Measurements from ENCODE around the gene CHEK2.

GRCh38 chr22:28648792-28649191 lies 92.8 kb downstream of the CHEK2 start:
- TF ChIP-seq, protein P1, sequence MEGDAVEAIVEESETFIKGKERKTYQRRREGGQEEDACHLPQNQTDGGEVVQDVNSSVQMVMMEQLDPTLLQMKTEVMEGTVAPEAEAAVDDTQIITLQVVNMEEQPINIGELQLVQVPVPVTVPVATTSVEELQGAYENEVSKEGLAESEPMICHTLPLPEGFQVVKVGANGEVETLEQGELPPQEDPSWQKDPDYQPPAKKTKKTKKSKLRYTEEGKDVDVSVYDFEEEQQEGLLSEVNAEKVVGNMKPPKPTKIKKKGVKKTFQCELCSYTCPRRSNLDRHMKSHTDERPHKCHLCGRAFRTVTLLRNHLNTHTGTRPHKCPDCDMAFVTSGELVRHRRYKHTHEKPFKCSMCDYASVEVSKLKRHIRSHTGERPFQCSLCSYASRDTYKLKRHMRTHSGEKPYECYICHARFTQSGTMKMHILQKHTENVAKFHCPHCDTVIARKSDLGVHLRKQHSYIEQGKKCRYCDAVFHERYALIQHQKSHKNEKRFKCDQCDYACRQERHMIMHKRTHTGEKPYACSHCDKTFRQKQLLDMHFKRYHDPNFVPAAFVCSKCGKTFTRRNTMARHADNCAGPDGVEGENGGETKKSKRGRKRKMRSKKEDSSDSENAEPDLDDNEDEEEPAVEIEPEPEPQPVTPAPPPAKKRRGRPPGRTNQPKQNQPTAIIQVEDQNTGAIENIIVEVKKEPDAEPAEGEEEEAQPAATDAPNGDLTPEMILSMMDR (IDR thresholded peaks at IDR 0.05), result no peak
- TF ChIP-seq POLR2AphosphoS5 (IDR thresholded peaks at IDR 0.05) (no peak), POLR2A (IDR thresholded peaks at IDR 0.05) (no peak)

Data from prostate gland (tissue), 2 donors.